ENCODE data around the gene GFRA1. TPM values are rescaled to one million over a fixed set of nuclear protein-coding genes. Genes with fewer than 3 reads are reported as not detected.

Gene GFRA1
- total RNA-seq, 4 donors from 2014 or later = 21.0 to 62.5 (median 59.3) TPM

DNA sequence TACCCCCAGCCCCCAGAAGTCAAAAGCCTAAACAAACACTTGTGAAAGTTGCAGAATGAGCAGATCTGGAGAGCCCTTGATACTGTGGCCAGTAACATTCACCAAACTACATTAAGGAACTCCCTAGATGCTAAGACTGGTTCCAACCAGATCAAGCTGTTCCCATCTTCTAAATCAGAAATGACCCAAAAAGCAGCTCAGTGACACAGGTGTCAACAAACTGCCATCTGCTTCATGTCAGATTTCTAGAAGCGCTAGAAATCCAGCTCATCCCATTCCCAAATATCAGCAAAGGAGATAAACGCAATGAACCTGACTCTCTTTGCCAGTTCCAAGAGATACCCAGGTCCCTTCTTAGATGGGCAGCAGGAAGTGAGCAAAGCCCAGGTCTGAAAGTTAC is 90.6 kb downstream of the GFRA1 start:
- ATAC-seq = no peak
- H3K4me3 ChIP-seq = no peak overlapping the region
- H3K36me3 ChIP-seq = no peaks in the 10 kb centered on the region
- no peaks in the 10 kb centered on the region for H3K9me3 ChIP-seq
- 93% methylated on average over 2 of the region's 2 CpGs; no CpG with 5 or more reads in 1 of the 2 donors for WGBS, 2 donors (ENCODE audit: low coverage in 1 of 2)
- peaks cover 0 to 8% (median 0%) of the 10 kb centered on the region in 3 donors for H3K4me1 ChIP-seq
- H3K27ac ChIP-seq = no peak overlapping the region
- TF ChIP-seq, protein P1, sequence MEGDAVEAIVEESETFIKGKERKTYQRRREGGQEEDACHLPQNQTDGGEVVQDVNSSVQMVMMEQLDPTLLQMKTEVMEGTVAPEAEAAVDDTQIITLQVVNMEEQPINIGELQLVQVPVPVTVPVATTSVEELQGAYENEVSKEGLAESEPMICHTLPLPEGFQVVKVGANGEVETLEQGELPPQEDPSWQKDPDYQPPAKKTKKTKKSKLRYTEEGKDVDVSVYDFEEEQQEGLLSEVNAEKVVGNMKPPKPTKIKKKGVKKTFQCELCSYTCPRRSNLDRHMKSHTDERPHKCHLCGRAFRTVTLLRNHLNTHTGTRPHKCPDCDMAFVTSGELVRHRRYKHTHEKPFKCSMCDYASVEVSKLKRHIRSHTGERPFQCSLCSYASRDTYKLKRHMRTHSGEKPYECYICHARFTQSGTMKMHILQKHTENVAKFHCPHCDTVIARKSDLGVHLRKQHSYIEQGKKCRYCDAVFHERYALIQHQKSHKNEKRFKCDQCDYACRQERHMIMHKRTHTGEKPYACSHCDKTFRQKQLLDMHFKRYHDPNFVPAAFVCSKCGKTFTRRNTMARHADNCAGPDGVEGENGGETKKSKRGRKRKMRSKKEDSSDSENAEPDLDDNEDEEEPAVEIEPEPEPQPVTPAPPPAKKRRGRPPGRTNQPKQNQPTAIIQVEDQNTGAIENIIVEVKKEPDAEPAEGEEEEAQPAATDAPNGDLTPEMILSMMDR (IDR thresholded peaks at IDR 0.05) = no peak
- TF ChIP-seq POLR2AphosphoS5 (IDR thresholded peaks at IDR 0.05) = no peak
- TF ChIP-seq EP300 (IDR thresholded peaks at IDR 0.05) = no peak
- TF ChIP-seq POLR2A (IDR thresholded peaks at IDR 0.05) = no peak
- no peaks in the 10 kb centered on the region for H3K27me3 ChIP-seq

DNA sequence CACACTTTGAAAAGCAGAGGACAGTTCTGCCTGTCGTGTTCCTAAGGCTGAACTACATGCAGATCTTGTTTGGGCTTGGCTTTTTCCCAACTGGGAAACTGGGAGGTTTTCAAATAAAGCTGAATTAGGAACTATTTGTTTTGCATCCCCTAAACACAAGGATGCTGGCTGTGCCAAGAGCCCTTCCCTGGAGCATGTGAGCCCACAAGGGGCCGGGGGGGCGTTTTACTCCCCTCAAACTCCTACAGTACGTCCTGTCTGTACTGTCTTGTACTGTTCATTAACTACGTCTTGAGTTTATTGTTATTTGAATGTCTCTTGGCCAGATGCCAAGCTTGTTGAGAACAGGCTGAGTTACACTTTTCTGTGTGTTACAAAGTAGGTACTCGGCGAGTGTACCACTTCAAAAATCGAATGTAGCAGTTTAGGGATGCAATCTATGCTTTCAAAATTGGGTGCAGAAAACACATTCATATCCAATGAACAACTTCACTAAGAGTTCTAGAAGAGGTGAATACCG is 94.9 kb downstream of the GFRA1 start:
- 60 to 67% methylated on average over 3 to 8 of the region's 9 CpGs for WGBS, 2 donors (ENCODE audit: low coverage in 1 of 2)

DNA sequence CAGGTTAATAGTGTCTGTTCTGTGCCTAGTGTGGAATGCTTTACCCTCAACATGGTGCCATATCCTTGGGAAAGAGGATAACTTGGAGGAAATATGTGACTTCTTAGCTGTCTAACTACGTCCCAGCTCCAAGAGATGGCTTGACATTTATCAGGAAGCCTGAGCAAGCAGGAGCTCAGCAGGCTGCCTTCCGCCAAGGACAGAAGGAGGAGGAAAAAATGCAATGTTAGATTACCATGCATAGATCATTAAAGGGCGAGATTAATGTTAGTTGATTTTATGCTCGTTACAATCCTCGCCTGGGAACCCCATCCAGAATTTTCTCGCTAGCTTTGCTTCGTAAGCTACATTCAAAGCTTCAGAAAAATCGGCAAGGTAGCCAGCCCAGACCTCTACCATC is 97.8 kb downstream of the GFRA1 start:
- TF ChIP-seq EP300 (IDR thresholded peaks at IDR 0.05) = no peak
- no peak for TF ChIP-seq POLR2A (IDR thresholded peaks at IDR 0.05)
- no peak for TF ChIP-seq POLR2AphosphoS5 (IDR thresholded peaks at IDR 0.05)
- TF ChIP-seq, protein P1 (IDR thresholded peaks at IDR 0.05) = no peak

More for the DNA sequence above, 94.9 kb downstream of the GFRA1 start:
- peaks cover 0 to 11% (median 0%) of the 10 kb centered on the region in 3 donors for H3K4me1 ChIP-seq
- no peak overlapping the region for H3K27ac ChIP-seq
- no peak for TF ChIP-seq POLR2AphosphoS5 (IDR thresholded peaks at IDR 0.05)
- TF ChIP-seq POLR2A (IDR thresholded peaks at IDR 0.05) = no peak
- no peak for TF ChIP-seq EP300 (IDR thresholded peaks at IDR 0.05)
- TF ChIP-seq, protein P1 (IDR thresholded peaks at IDR 0.05) = no peak
- no peaks in the 10 kb centered on the region for H3K27me3 ChIP-seq
- no peak overlapping the region for H3K4me3 ChIP-seq
- no peaks in the 10 kb centered on the region for H3K9me3 ChIP-seq
- no peaks in the 10 kb centered on the region for H3K36me3 ChIP-seq
- ATAC-seq = no peak

DNA sequence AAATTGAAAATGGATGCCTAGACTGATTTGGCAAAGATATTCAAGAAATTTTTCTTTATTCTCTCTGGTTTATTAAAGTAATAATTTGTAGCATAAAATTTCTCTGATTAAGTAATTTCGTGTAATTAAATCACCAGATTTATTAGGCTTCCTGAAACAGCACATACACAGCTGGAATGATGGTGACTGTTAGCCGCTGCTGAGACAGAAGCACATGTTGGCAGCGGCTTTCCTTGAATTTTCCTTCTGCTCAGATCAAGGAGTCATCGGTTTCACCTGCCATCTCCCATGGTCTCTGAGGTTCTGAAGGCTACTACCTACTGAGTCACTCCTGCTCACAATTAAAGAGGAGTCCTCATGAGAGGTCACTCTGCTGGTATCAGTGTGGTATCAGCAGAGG is 101.5 kb downstream of the GFRA1 start:
- Histone ChIP-seq H3K27me3 (no peaks in the 10 kb centered on the region), H3K27ac (no peak overlapping the region), H3K4me1 (no peaks in the 10 kb centered on the region), H3K36me3 (no peaks in the 10 kb centered on the region), H3K9me3 (peaks cover 0 to 11% (median 0%) of the 10 kb centered on the region in 3 donors), H3K4me3 (no peak overlapping the region)
- no peak for TF ChIP-seq POLR2AphosphoS5 (IDR thresholded peaks at IDR 0.05)
- TF ChIP-seq, protein P1 (IDR thresholded peaks at IDR 0.05) = no peak
- TF ChIP-seq EP300 (IDR thresholded peaks at IDR 0.05) = no peak
- no peak for TF ChIP-seq POLR2A (IDR thresholded peaks at IDR 0.05)
- no peak for ATAC-seq
- WGBS, 2 donors (ENCODE audit: low coverage in 1 of 2) = 90% methylated on average over 3 to 4 of the region's 4 CpGs

More for the DNA sequence above, 97.8 kb downstream of the GFRA1 start:
- ATAC-seq = no peak
- no peak overlapping the region for H3K27ac ChIP-seq
- H3K36me3 ChIP-seq = no peaks in the 10 kb centered on the region
- H3K27me3 ChIP-seq = no peaks in the 10 kb centered on the region
- H3K4me1 ChIP-seq = peaks cover 0 to 11% (median 0%) of the 10 kb centered on the region in 3 donors
- 93% methylated on average over 6 of the region's 8 CpGs; no CpG with 5 or more reads in 1 of the 2 donors for WGBS, 2 donors (ENCODE audit: low coverage in 1 of 2)
- H3K9me3 ChIP-seq = no peaks in the 10 kb centered on the region
- H3K4me3 ChIP-seq = no peak overlapping the region

DNA sequence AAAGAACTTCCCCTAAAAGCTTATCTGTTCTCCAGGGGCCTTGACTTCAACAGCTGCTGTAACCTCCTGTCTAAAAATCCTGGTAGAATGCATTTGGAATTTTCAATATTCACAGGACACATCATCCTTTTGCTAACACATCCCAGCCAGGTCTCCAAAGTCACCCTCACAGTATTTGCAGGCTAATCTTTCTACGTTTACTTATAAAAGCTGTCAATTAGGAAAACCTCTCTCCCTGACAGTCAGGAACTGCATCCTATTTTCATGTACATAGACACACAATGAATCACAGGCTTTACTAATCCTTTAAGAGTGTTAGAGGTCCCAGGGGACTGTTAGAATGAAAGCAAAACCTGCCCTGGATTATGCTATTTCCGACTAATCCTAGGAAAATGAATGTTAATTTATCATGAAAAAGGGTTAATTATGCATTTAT is 102.2 kb downstream of the GFRA1 start:
- TF ChIP-seq EP300 (IDR thresholded peaks at IDR 0.05) (no peak), POLR2A (IDR thresholded peaks at IDR 0.05) (no peak)
- TF ChIP-seq, protein P1 (IDR thresholded peaks at IDR 0.05) = no peak
- no peak for ATAC-seq
- no peak overlapping the region for H3K27ac ChIP-seq
- H3K36me3 ChIP-seq = no peaks in the 10 kb centered on the region
- no peak overlapping the region for H3K4me3 ChIP-seq
- 21 to 33% methylated on average over 2 of the region's 2 CpGs for WGBS, 2 donors (ENCODE audit: low coverage in 1 of 2)
- no peaks in the 10 kb centered on the region for H3K4me1 ChIP-seq
- no peaks in the 10 kb centered on the region for H3K27me3 ChIP-seq
- peaks cover 0 to 11% (median 0%) of the 10 kb centered on the region in 3 donors for H3K9me3 ChIP-seq
